Measurements from ENCODE around the gene KDM2A.
A peak's percentile ranks its signal among the peaks of the same experiment; 100 is the strongest.
"Not testable (repeated sequence)": the region's sequence is repeated elsewhere in the genome, so short reads cannot be mapped to it uniquely, and the experiment has no call there.

Gene KDM2A

GRCh38 chr11:67126243-67126642, 7.2 kb downstream of the KDM2A start:
- H3K4me1 Mint-ChIP-seq, result peaks cover 8 to 27% of the 10 kb centered on the region in 2 donors
- not testable (repeated sequence) for H3K4me3 Mint-ChIP-seq; H3K27ac Mint-ChIP-seq; DNase-seq; H3K9me3 Mint-ChIP-seq; ATAC-seq (replicated peaks); H3K27me3 Mint-ChIP-seq
- peaks cover 13 to 17% of the 10 kb centered on the region in 2 donors for H3K36me3 Mint-ChIP-seq

GRCh38 chr11:67126986-67127385, 7.9 kb downstream of the KDM2A start:
- H3K27ac Mint-ChIP-seq, result no peak overlapping the region

GRCh38 chr11:67130861-67131260, 11.8 kb downstream of the KDM2A start:
- Mint-ChIP-seq H3K36me3 (peaks cover 40 to 44% of the 10 kb centered on the region in 2 donors), H3K4me1 (peaks cover 10 to 32% of the 10 kb centered on the region in 2 donors)
- H3K9me3 Mint-ChIP-seq; ATAC-seq (replicated peaks); H3K4me3 Mint-ChIP-seq; H3K27ac Mint-ChIP-seq; DNase-seq; H3K27me3 Mint-ChIP-seq: not testable (repeated sequence)

More at GRCh38 chr11:67126986-67127385, 7.9 kb downstream of the KDM2A start:
- ATAC-seq (replicated peaks) (no peak), DNase-seq (no peak)
- Mint-ChIP-seq H3K27me3 (no peaks in the 10 kb centered on the region), H3K36me3 (peaks cover 19 to 22% of the 10 kb centered on the region in 2 donors), H3K4me3 (no peak overlapping the region), H3K4me1 (peaks cover 6 to 25% of the 10 kb centered on the region in 2 donors), H3K9me3 (no peaks in the 10 kb centered on the region)

GRCh38 chr11:67136156-67136555, 17.1 kb downstream of the KDM2A start:
- Mint-ChIP-seq H3K36me3 (peaks cover 47 to 73% of the 10 kb centered on the region in 2 donors), H3K27ac (no peak overlapping the region), H3K27me3 (no peaks in the 10 kb centered on the region), H3K4me3 (no peak overlapping the region), H3K9me3 (no peaks in the 10 kb centered on the region), H3K4me1 (peaks cover 7 to 24% of the 10 kb centered on the region in 2 donors)
- ATAC-seq (replicated peaks) (no peak), DNase-seq (no peak)

GRCh38 chr11:67138922-67139321, 19.9 kb downstream of the KDM2A start:
- Mint-ChIP-seq H3K27me3 (no peaks in the 10 kb centered on the region), H3K4me3 (no peak overlapping the region), H3K9me3 (no peaks in the 10 kb centered on the region), H3K27ac (no peak overlapping the region), H3K4me1 (peaks cover 6 to 14% of the 10 kb centered on the region in 2 donors), H3K36me3 (peaks cover 33 to 58% of the 10 kb centered on the region in 2 donors)
- ATAC-seq (replicated peaks) (no peak), DNase-seq (no peak)

GRCh38 chr11:67146516-67147226, 27.6 kb downstream of the KDM2A start:
- Mint-ChIP-seq H3K4me3 (no peak overlapping the region), H3K9me3 (no peaks in the 10 kb centered on the region), H3K27me3 (no peaks in the 10 kb centered on the region), H3K4me1 (peaks cover 8 to 32% of the 10 kb centered on the region in 2 donors), H3K36me3 (peaks cover 10 to 19% of the 10 kb centered on the region in 2 donors), H3K27ac (no peak overlapping the region)
- no peak for ATAC-seq (replicated peaks)
- DNase-seq, result no peak

- no peak for ATAC-seq (replicated peaks)
- no peak for DNase-seq
- Mint-ChIP-seq H3K4me1 (peaks cover 4 to 14% of the 10 kb centered on the region in 2 donors), H3K4me3 (no peak overlapping the region), H3K27ac (no peak overlapping the region), H3K36me3 (peaks cover 13 to 27% of the 10 kb centered on the region in 2 donors), H3K27me3 (no peaks in the 10 kb centered on the region), H3K9me3 (no peaks in the 10 kb centered on the region)
Measured at GRCh38 chr11:67153971-67154370, 34.9 kb downstream of the KDM2A start.

- Mint-ChIP-seq H3K27me3 (no peaks in the 10 kb centered on the region), H3K4me3 (no peak overlapping the region), H3K36me3 (peaks cover 15 to 29% of the 10 kb centered on the region in 2 donors), H3K27ac (no peak overlapping the region), H3K9me3 (no peaks in the 10 kb centered on the region), H3K4me1 (peaks cover 6 to 19% of the 10 kb centered on the region in 2 donors)
- ATAC-seq (replicated peaks), result no peak
- DNase-seq, result no peak
Measured at GRCh38 chr11:67154726-67155125, 35.7 kb downstream of the KDM2A start.

GRCh38 chr11:67157691-67158090, 38.6 kb downstream of the KDM2A start:
- Mint-ChIP-seq H3K27ac (no peak overlapping the region), H3K27me3 (no peaks in the 10 kb centered on the region), H3K4me3 (no peak overlapping the region), H3K36me3 (peaks cover 12 to 21% of the 10 kb centered on the region in 2 donors), H3K4me1 (peaks cover 8 to 32% of the 10 kb centered on the region in 2 donors), H3K9me3 (no peaks in the 10 kb centered on the region)
- ATAC-seq (replicated peaks) (no peak), DNase-seq (no peak)

- DNase-seq (no peak), ATAC-seq (replicated peaks) (no peak)
- peaks cover 10 to 20% of the 10 kb centered on the region in 2 donors for H3K36me3 Mint-ChIP-seq
- H3K4me3 Mint-ChIP-seq, result no peak overlapping the region
- H3K27me3 Mint-ChIP-seq, result no peaks in the 10 kb centered on the region
- no peak overlapping the region for H3K27ac Mint-ChIP-seq
- peaks cover 10 to 38% of the 10 kb centered on the region in 2 donors for H3K4me1 Mint-ChIP-seq
- H3K9me3 Mint-ChIP-seq, result no peaks in the 10 kb centered on the region
Measured at GRCh38 chr11:67158221-67158620, 39.2 kb downstream of the KDM2A start.

- H3K9me3 Mint-ChIP-seq, result peaks cover 0 to 1% of the 10 kb centered on the region in 2 donors
Measured at GRCh38 chr11:67160045-67160444, 41.0 kb downstream of the KDM2A start.

GRCh38 chr11:67160872-67161783, 42.1 kb downstream of the KDM2A start:
- Mint-ChIP-seq H3K4me1 (peaks cover 23 to 62% of the 10 kb centered on the region in 2 donors), H3K27me3 (no peaks in the 10 kb centered on the region), H3K4me3 (no peak overlapping the region), H3K36me3 (peaks cover 14 to 26% of the 10 kb centered on the region in 2 donors), H3K27ac (no peak overlapping the region), H3K9me3 (peaks cover 0 to 1% of the 10 kb centered on the region in 2 donors)
- ATAC-seq (replicated peaks) (peak in 1 of 2 donors; percentile 33), DNase-seq (no peak)

More at GRCh38 chr11:67160045-67160444, 41.0 kb downstream of the KDM2A start:
- DNase-seq (no peak), ATAC-seq (replicated peaks) (no peak)
- Mint-ChIP-seq H3K27ac (no peak overlapping the region), H3K36me3 (peaks cover 12 to 21% of the 10 kb centered on the region in 2 donors), H3K4me1 (peaks cover 17 to 51% of the 10 kb centered on the region in 2 donors), H3K4me3 (no peak overlapping the region), H3K27me3 (no peaks in the 10 kb centered on the region)

- no peak for ATAC-seq (replicated peaks)
Measured at GRCh38 chr11:67163006-67163405, 43.9 kb downstream of the KDM2A start.

GRCh38 chr11:67165623-67166022, 46.6 kb downstream of the KDM2A start:
- peaks cover 28 to 73% of the 10 kb centered on the region in 2 donors for H3K4me1 Mint-ChIP-seq
- H3K27ac Mint-ChIP-seq, result peak overlapping the region; percentile 80
- H3K4me3 Mint-ChIP-seq, result peak overlapping the region; percentile 36 to 67
- peaks cover 14 to 22% of the 10 kb centered on the region in 2 donors for H3K36me3 Mint-ChIP-seq
- ATAC-seq (replicated peaks) (peak; percentile 70 to 76), DNase-seq (no peak)
- no peaks in the 10 kb centered on the region for H3K27me3 Mint-ChIP-seq
- peaks cover 0 to 1% of the 10 kb centered on the region in 2 donors for H3K9me3 Mint-ChIP-seq

More at GRCh38 chr11:67163006-67163405, 43.9 kb downstream of the KDM2A start:
- Mint-ChIP-seq H3K36me3 (peaks cover 14 to 26% of the 10 kb centered on the region in 2 donors), H3K27me3 (no peaks in the 10 kb centered on the region), H3K4me1 (peaks cover 30 to 76% of the 10 kb centered on the region in 2 donors), H3K9me3 (peaks cover 0 to 1% of the 10 kb centered on the region in 2 donors), H3K27ac (no peak overlapping the region), H3K4me3 (no peak overlapping the region)
- DNase-seq, result no peak

Measured in stimulated activated naive B cell treated with anti-CD40 and anti-IgM and Interleukin-4, amounts not matched to agents 10 μg/mL and 1 μg/mL and 100 μg/mL, for 72 hours (primary cell).